Hematopoietic multipotent progenitor cell treated with erythropoietin and hydrocortisone succinate and interleukin-3 and kit ligand, for 17 days (in vitro differentiated cells): ENCODE results near the gene SEMA4G.

Experiments used
- DNase-seq: peaks from one replicate; pipeline ENCODE4 v3.0.0-alpha.2; 2015; ENCODE audit warnings: low spot score

The SEMA4G gene, protein sequence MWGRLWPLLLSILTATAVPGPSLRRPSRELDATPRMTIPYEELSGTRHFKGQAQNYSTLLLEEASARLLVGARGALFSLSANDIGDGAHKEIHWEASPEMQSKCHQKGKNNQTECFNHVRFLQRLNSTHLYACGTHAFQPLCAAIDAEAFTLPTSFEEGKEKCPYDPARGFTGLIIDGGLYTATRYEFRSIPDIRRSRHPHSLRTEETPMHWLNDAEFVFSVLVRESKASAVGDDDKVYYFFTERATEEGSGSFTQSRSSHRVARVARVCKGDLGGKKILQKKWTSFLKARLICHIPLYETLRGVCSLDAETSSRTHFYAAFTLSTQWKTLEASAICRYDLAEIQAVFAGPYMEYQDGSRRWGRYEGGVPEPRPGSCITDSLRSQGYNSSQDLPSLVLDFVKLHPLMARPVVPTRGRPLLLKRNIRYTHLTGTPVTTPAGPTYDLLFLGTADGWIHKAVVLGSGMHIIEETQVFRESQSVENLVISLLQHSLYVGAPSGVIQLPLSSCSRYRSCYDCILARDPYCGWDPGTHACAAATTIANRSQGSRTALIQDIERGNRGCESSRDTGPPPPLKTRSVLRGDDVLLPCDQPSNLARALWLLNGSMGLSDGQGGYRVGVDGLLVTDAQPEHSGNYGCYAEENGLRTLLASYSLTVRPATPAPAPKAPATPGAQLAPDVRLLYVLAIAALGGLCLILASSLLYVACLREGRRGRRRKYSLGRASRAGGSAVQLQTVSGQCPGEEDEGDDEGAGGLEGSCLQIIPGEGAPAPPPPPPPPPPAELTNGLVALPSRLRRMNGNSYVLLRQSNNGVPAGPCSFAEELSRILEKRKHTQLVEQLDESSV

DNA sequence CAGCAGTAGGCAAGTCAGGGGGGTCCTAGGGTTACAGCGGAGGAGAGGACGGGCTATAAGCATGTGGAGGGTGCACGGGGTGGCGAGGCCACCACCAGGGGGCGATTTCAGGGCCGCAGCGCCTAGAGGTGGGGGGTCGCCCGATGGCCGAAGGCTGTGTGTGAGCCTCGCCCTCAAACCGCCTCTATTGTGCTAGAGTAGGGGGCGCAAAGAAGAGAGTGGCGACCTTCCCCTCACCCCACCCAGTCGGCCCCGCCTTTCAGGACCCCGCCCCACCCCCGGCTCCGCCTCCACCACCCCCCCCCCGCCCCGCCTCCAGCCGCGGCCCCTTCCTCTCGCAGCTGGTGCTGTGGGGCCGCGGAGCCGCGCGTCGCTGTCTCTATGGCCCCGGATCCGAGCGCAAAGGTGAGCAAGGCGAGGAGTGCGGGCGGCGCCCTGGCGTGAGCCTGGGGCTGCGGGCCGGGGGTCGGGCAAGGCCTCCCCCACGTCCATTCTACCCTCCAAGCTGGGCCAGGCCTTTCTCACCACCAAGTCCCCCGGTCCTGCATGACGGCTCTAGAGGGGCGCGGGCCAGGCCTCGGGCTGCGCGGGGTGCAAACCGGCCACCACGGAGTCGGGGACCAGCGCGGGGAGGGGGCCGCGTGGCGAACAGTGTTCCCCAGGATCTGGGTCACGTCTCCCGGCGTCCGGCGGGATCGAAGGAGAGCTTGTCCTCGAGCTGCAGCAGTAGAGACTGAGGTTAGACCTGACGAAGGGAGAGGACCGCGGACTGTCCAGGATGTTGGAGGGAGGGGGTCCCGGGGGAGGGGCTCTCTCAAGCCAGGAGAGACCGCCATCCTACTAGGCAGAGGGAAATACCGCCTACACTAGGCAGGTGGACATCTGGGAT lies at the start of gene SEMA4G:
TSS of gene SEMA4G (plus strand) at position 318 of the 889 bp plus-strand sequence. CDS start 3,409 bp downstream, outside the sequence.
- DNase-seq: peak; percentile 17

- DNase-seq: no peak
These were observed 45.7 kb upstream of the SEMA4G start for GRCh38 chr10:100923580-100923979.

GRCh38 chr10:100927266-100927665 lies 42.0 kb upstream of the SEMA4G start:
- no peak for DNase-seq

DNA sequence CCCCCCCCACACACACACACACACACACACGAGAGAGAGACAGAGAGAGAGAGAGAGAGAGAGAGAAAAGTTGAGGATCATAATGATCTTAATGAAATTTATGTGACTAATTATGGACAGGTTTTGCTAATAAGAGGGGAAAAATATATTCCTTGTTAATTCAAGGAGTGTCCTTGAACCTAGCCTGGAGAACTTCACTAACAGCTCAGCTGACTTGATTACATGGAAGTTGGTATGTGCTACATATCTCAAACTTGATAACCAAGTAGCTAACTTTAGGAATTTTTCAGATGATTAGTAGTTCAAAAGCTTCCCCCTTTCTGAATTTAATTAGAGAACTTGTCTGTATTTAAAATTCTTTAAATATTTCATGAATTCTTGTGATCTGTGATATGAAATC lies 41.3 kb upstream of the SEMA4G start:
- no peak for DNase-seq

DNA sequence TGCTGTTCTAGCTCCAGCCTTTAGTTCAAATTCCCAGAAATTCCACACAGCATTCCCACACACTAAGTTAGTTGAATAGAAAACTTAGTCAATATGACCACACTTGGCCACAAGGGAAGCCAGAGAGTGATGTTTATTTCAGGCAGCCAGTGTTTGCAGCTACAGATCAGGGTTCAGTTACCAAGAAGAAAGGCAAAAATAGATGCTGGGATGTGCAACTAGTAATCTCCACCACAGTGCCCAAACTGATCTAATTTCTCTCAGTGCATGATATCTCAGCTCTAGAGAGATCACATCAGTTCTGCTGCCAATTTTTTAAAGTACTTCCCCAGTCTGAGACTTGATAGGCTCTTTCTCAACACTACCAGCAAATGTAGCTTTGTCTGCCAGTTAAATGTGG lies 38.9 kb upstream of the SEMA4G start:
- no peak for DNase-seq

GRCh38 chr10:100934084-100934659 lies 35.1 kb upstream of the SEMA4G start:
- peak; percentile 10 for DNase-seq

DNA sequence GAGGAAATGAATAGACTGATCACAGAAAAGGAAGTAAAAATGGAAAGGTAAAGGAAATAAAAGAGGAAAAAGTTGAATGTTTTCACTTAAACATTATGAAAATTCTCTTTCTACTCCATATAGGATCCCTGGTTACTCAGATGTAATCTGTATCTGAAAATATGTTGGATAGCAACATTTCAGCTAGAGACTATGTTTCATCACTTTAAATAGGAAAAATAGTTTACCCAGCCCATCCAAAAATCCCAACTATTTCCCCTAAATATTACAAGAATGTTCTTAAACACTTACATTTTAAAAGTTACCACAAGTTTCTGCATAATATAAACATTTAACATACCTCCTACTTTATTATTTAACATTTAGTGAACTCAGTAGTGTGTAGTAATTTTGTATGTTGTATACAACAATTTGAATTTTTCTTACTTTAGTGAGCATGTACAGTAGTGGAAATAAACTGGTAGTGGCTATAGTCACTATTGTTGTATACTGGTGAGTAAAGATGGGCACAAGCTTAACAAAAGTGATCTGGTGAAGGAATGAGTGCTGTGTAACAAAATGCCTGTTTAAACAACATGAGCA lies 29.4 kb upstream of the SEMA4G start:
- no peak for DNase-seq

DNA sequence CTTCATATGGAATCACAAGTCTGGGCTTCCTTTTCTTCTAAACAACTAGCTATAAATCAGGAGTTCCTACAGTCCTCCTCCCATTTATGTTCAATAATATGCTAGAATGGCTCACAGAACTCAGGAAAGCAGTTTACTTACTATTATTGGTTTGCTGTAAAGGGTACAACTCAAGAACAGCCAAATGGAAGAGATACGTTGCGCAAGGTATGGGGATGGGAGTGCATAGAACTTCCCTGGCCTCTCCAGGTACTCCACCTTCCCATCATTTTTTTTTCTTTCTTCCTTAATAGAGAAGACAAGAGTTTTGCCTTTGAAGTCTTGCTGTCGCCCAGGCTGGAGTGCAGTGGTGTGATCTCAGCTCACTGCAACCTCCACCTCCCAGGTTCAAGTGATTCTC lies 27.1 kb upstream of the SEMA4G start:
- DNase-seq: no peak

- no peak for DNase-seq
These were observed 25.8 kb upstream of the SEMA4G start for GRCh38 chr10:100943508-100943907.

GRCh38 chr10:100945754-100946153 lies 23.6 kb upstream of the SEMA4G start:
- DNase-seq: no peak

GRCh38 chr10:100948916-100949315 lies 20.4 kb upstream of the SEMA4G start:
- DNase-seq: no peak

- DNase-seq: no peak
These were observed 9.1 kb upstream of the SEMA4G start for GRCh38 chr10:100960251-100960650.

DNA sequence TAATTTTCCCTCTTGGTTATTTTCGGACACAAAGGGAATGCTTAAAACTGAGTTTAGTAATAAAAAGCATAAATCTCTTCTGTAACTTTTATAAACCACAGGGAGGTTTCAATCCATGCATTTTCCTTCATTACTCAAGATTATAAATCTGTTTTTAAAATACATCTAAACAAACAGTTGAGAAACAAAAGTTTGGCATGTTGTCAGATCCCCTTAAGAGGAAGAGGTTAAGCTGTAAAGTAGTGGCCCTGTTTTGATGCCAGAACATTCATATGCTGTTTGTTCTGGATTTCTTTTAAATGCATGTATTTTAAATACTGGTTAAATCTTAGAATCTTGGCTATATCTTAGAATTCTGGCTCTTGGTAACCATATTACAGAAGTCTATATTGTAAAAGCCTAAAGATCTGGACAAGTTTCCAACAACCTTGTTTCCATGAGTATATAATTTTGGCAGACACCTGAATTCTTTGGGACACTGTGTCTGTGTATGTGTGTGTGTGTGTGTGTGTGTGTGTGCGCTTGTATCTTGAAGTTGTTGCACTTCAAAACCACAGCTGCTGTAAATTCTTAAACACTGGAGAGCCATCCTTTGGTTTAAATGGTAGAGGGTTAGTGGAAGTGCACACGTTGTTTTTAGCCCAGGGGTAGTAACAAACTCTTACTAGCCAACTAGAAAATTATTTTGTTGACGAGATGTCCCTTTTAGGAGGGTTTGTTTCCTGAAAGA lies 6.8 kb upstream of the SEMA4G start:
- DNase-seq: no peak

GRCh38 chr10:100963826-100964225 lies 5.5 kb upstream of the SEMA4G start:
- no peak for DNase-seq

- no peak for DNase-seq
These were observed 3.5 kb upstream of the SEMA4G start for GRCh38 chr10:100965820-100966219.

- DNase-seq: no peak
These were observed 2.4 kb upstream of the SEMA4G start for GRCh38 chr10:100966887-100967286.

- DNase-seq: no peak
These were observed 2.0 kb upstream of the SEMA4G start for GRCh38 chr10:100967332-100967731.

- DNase-seq: no peak
These were observed 1.1 kb upstream of the SEMA4G start for GRCh38 chr10:100968062-100968736.

DNA sequence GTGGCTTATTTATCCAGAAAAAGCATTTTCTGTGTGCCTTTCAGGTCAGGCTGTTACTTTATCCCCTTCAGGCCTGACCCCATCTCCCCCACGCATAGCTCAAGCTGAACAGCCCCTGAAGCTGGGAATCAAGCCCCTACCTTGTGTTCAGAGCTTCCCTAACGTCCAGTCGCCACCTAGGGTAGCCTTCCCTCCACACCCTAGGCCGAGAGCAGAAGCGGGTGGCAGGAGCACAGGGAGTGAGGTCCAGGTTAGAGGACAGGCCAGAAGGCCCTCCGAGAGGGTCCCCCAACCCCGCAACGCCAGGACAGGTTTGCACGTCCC lies 479 bp upstream of the SEMA4G start:
- DNase-seq: no peak
